WTC11 (cell line): ENCODE data around the gene C9orf72. TPM values are rescaled to one million over a fixed set of nuclear protein-coding genes. Genes with fewer than 3 reads are reported as not detected.

Source experiments
- ATAC-seq: fragments of 200-7000 bp; cut with Tn5 transposase; 2 replicates; pipeline ENCODE4 v1.10.0; 2021; ENCODE audit warnings: mild to moderate bottlenecking, moderate library complexity
- CTCF ChIA-PET: fragments of 300-600 bp; sonication (Branson Sonifier 250); formaldehyde crosslinking; loops from one replicate; lab custom pipeline; 2021; ENCODE audit warnings: antibody characterized with exemption; lab: Charles Lee
- POLR2A ChIA-PET: fragments of 350-600 bp; sonication (Branson Sonifier 250); formaldehyde crosslinking; loops from one replicate; lab custom pipeline; 2021; ENCODE audit warnings: antibody characterized with exemption; lab: Charles Lee
- DNase-seq: peaks from one replicate; pipeline ENCODE4 v3.0.0; 2021; ENCODE audit warnings: low spot score
- H3K27ac Mint-ChIP-seq: 2 replicates; pipeline ENCODE4 v1.8.0; 2021; ENCODE audit warnings: mixed read lengths
- H3K27me3 Mint-ChIP-seq: 2 replicates; pipeline ENCODE4 v1.8.0; 2021; ENCODE audit warnings: low read depth, mild to moderate bottlenecking, moderate library complexity, mixed read lengths
- H3K36me3 Mint-ChIP-seq: 2 replicates; pipeline ENCODE4 v1.8.0; 2021; ENCODE audit warnings: mixed read lengths
- H3K4me1 Mint-ChIP-seq: 2 replicates; pipeline ENCODE4 v1.8.0; 2022; ENCODE audit warnings: mixed read lengths
- H3K4me3 Mint-ChIP-seq: 2 replicates; pipeline ENCODE4 v1.8.0; 2021; ENCODE audit warnings: mild to moderate bottlenecking, moderate library complexity, mixed read lengths
- H3K9me3 Mint-ChIP-seq: 2 replicates; pipeline ENCODE4 v1.8.0; 2021; ENCODE audit warnings: mixed read lengths
- ATF1 ChIP-seq: sonication (generic); formaldehyde crosslinking; IDR thresholded peaks from 2 replicates; pipeline ENCODE4 v1.8.1; 2023; ENCODE audit warnings: mild to moderate bottlenecking, moderate library complexity, missing genetic modification reagents
- CBFB ChIP-seq: sonication (generic); formaldehyde crosslinking; IDR thresholded peaks from 2 replicates; pipeline ENCODE4 v1.8.1; 2022; ENCODE audit warnings: mild to moderate bottlenecking, low read depth, missing genetic modification reagents
- CREB1 ChIP-seq: sonication (generic); formaldehyde crosslinking; IDR thresholded peaks from 2 replicates; pipeline ENCODE4 v1.8.0; 2023; ENCODE audit warnings: mild to moderate bottlenecking, missing genetic modification reagents
- CREM ChIP-seq: sonication (generic); formaldehyde crosslinking; IDR thresholded peaks from 2 replicates; pipeline ENCODE4 v1.8.1; 2022; ENCODE audit warnings: mild to moderate bottlenecking, missing genetic modification reagents, moderate library complexity
- GABPB1 ChIP-seq: sonication (generic); formaldehyde crosslinking; IDR thresholded peaks from 2 replicates; pipeline ENCODE4 v1.8.1; 2023; ENCODE audit warnings: mild to moderate bottlenecking, missing genetic modification reagents
- GTF2I ChIP-seq: fragments of 250-450 bp; sonication (Bioruptor Pico); conservative IDR thresholded peaks from 2 replicates; pipeline ENCODE4 v1.4.0; 2021; ENCODE audit warnings: mild to moderate bottlenecking
- HMGA2 ChIP-seq: fragments of 250-450 bp; sonication (Bioruptor Pico); IDR thresholded peaks from 2 replicates; pipeline ENCODE4 v1.4.0; 2021; ENCODE audit warnings: mild to moderate bottlenecking, moderate library complexity
- IRF2 ChIP-seq: sonication (generic); formaldehyde crosslinking; IDR thresholded peaks from 2 replicates; pipeline ENCODE4 v1.8.0; 2022; ENCODE audit warnings: low read depth, missing genetic modification reagents, borderline replicate concordance
- MXD4 ChIP-seq: fragments of 250-450 bp; sonication (Bioruptor Pico); IDR thresholded peaks from 2 replicates; pipeline ENCODE4 v1.8.0; 2021; ENCODE audit warnings: mild to moderate bottlenecking, moderate library complexity, borderline replicate concordance
- TCF7 ChIP-seq: sonication (generic); formaldehyde crosslinking; IDR thresholded peaks from 2 replicates; pipeline ENCODE4 v1.8.0; 2022; ENCODE audit warnings: mild to moderate bottlenecking, low read depth, missing genetic modification reagents, moderate library complexity
- TP53 ChIP-seq: sonication (generic); formaldehyde crosslinking; IDR thresholded peaks from 2 replicates; pipeline ENCODE4 v1.8.1; 2023; ENCODE audit warnings: mild to moderate bottlenecking, missing genetic modification reagents
- ZBTB21 ChIP-seq: sonication (generic); formaldehyde crosslinking; IDR thresholded peaks from 2 replicates; pipeline ENCODE4 v1.8.1; 2023; ENCODE audit warnings: mild to moderate bottlenecking, missing genetic modification reagents, borderline replicate concordance
- ZNF396 ChIP-seq: fragments of 250-450 bp; sonication (Bioruptor Pico); IDR thresholded peaks from 2 replicates; pipeline ENCODE4 v1.8.0; 2021; ENCODE audit warnings: mild to moderate bottlenecking, moderate library complexity, borderline replicate concordance
- total RNA-seq: library from RNA; stranded (reverse); gene quantifications from 3 replicates; pipeline ENCODE4 v1.2.3, GENCODE V29; 2021
- TF ChIP-seq, protein P1 (sequence below): fragments of 250-450 bp; sonication (Bioruptor Pico); IDR thresholded peaks from 2 replicates; pipeline ENCODE4 v1.8.0; 2021; ENCODE audit warnings: mild to moderate bottlenecking
- TF ChIP-seq, protein P2 (sequence below): sonication (generic); formaldehyde crosslinking; IDR thresholded peaks from 2 replicates; pipeline ENCODE4 v1.8.1; 2023; ENCODE audit warnings: mild to moderate bottlenecking, missing genetic modification reagents
- TF ChIP-seq, protein P3 (sequence below): sonication (generic); formaldehyde crosslinking; IDR thresholded peaks from 2 replicates; pipeline ENCODE4 v1.8.1; 2023; ENCODE audit warnings: mild to moderate bottlenecking, missing genetic modification reagents
- TF ChIP-seq, protein P4 (sequence below): sonication (generic); formaldehyde crosslinking; IDR thresholded peaks from 2 replicates; pipeline ENCODE4 v1.8.1; 2023; ENCODE audit warnings: mild to moderate bottlenecking, missing genetic modification reagents, moderate library complexity
- TF ChIP-seq, protein P5 (sequence below): sonication (generic); formaldehyde crosslinking; IDR thresholded peaks from 2 replicates; pipeline ENCODE4 v1.8.1; 2022; ENCODE audit warnings: low read depth, missing genetic modification reagents, borderline replicate concordance
- TF ChIP-seq, protein P6 (sequence below): sonication (generic); formaldehyde crosslinking; IDR thresholded peaks from 2 replicates; pipeline ENCODE4 v1.8.0; 2022; ENCODE audit warnings: mild to moderate bottlenecking, missing genetic modification reagents
- TF ChIP-seq, protein P7 (sequence below): sonication (generic); formaldehyde crosslinking; IDR thresholded peaks from 2 replicates; pipeline ENCODE4 v1.8.1; 2023; ENCODE audit warnings: mild to moderate bottlenecking, moderate library complexity, missing genetic modification reagents

The C9orf72 gene
- total RNA-seq, 1 experiment from 2014 or later = 21.5 TPM

DNA sequence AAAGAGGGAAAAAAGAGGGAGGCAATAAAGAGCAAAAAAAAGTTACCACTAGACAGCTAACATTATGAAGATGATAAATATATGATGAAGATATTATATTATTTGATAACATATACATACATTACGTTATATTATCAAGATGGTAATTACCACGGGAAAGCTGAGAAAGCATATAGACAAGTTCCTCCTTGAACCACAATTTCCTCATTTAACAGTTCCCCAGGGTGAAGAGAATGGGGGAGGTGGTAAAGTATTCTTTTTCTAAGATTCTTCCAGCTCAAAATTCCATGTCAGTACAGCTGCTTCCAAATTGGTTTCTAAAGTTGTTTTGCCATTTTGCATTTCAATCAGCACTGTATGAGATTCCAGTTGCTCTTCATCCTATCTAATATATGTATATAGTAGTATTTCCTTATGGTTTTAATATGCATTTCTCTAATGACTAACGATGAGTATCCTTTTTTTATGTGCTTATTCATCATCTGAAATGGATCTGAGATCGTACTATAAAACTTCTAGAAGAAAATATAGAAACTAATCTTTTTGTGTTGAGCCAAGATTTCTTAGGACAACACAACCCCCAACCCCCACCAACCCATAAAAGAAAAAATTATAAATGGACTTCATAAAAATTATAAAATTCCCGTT lies 49.5 kb upstream of the C9orf72 start:
- Mint-ChIP-seq H3K4me1 (peaks cover 14% of the 10 kb centered on the region), H3K36me3 (no peaks in the 10 kb centered on the region), H3K9me3 (no peaks in the 10 kb centered on the region), H3K27ac (no peak overlapping the region), H3K4me3 (no peak overlapping the region), H3K27me3 (peaks cover 8% of the 10 kb centered on the region)
- DNase-seq (no peak), ATAC-seq (no peak)
- TF ChIP-seq ATF1 (CRISPR knock-in tag) (no peak), TP53 (CRISPR knock-in tag) (no peak), TCF7 (CRISPR knock-in tag) (no peak), HMGA2 (no peak), ZNF396 (CRISPR knock-in tag) (no peak), ZBTB21 (CRISPR knock-in tag) (no peak)
- TF ChIP-seq, protein P1, sequence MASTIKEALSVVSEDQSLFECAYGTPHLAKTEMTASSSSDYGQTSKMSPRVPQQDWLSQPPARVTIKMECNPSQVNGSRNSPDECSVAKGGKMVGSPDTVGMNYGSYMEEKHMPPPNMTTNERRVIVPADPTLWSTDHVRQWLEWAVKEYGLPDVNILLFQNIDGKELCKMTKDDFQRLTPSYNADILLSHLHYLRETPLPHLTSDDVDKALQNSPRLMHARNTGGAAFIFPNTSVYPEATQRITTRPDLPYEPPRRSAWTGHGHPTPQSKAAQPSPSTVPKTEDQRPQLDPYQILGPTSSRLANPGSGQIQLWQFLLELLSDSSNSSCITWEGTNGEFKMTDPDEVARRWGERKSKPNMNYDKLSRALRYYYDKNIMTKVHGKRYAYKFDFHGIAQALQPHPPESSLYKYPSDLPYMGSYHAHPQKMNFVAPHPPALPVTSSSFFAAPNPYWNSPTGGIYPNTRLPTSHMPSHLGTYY (CRISPR knock-in tag) = no peak
- TF ChIP-seq, protein P2, sequence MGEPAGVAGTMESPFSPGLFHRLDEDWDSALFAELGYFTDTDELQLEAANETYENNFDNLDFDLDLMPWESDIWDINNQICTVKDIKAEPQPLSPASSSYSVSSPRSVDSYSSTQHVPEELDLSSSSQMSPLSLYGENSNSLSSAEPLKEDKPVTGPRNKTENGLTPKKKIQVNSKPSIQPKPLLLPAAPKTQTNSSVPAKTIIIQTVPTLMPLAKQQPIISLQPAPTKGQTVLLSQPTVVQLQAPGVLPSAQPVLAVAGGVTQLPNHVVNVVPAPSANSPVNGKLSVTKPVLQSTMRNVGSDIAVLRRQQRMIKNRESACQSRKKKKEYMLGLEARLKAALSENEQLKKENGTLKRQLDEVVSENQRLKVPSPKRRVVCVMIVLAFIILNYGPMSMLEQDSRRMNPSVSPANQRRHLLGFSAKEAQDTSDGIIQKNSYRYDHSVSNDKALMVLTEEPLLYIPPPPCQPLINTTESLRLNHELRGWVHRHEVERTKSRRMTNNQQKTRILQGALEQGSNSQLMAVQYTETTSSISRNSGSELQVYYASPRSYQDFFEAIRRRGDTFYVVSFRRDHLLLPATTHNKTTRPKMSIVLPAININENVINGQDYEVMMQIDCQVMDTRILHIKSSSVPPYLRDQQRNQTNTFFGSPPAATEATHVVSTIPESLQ = no peak
- TF ChIP-seq, protein P3, sequence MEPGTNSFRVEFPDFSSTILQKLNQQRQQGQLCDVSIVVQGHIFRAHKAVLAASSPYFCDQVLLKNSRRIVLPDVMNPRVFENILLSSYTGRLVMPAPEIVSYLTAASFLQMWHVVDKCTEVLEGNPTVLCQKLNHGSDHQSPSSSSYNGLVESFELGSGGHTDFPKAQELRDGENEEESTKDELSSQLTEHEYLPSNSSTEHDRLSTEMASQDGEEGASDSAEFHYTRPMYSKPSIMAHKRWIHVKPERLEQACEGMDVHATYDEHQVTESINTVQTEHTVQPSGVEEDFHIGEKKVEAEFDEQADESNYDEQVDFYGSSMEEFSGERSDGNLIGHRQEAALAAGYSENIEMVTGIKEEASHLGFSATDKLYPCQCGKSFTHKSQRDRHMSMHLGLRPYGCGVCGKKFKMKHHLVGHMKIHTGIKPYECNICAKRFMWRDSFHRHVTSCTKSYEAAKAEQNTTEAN (CRISPR knock-in tag) = no peak
- POLR2A ChIA-PET = interaction anchor here (1.0 kb wide), 1 partner anchor 25 kb away, joined by 3 read pairs; no protein-coding TSS in a partner anchor
- CTCF ChIA-PET = no interaction called here

DNA sequence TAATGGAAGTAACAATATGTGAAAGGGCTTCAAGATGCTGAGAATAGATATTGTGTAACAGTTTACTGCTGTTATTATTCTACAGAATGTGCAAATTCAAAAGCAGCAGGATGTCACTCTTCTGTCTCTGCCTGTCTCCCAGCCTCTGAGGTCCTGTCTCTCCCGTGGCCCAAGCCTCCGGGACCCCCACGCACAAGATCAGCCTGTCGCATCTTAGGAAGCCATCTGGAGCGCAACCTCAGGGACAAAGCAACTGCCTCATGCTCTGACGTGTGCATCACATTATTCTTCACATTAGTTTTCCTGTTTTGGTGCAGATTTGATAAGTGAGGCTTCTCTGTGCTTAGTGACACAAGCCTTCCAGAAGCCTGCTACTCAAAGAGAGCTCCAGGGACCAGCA lies 46.5 kb upstream of the C9orf72 start:
- ATAC-seq = no peak
- CTCF ChIA-PET = no interaction called here
- TF ChIP-seq, protein P4, sequence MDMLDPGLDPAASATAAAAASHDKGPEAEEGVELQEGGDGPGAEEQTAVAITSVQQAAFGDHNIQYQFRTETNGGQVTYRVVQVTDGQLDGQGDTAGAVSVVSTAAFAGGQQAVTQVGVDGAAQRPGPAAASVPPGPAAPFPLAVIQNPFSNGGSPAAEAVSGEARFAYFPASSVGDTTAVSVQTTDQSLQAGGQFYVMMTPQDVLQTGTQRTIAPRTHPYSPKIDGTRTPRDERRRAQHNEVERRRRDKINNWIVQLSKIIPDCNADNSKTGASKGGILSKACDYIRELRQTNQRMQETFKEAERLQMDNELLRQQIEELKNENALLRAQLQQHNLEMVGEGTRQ (CRISPR knock-in tag) = no peak
- TF ChIP-seq CBFB (CRISPR knock-in tag) (no peak), GABPB1 (CRISPR knock-in tag) (no peak), MXD4 (CRISPR knock-in tag) (no peak), HMGA2 (no peak), IRF2 (no peak), CREM (CRISPR knock-in tag) (no peak), ZNF396 (CRISPR knock-in tag) (no peak), GTF2I (CRISPR knock-in tag) (no peak), CREB1 (CRISPR knock-in tag) (no peak)
- TF ChIP-seq, protein P5, sequence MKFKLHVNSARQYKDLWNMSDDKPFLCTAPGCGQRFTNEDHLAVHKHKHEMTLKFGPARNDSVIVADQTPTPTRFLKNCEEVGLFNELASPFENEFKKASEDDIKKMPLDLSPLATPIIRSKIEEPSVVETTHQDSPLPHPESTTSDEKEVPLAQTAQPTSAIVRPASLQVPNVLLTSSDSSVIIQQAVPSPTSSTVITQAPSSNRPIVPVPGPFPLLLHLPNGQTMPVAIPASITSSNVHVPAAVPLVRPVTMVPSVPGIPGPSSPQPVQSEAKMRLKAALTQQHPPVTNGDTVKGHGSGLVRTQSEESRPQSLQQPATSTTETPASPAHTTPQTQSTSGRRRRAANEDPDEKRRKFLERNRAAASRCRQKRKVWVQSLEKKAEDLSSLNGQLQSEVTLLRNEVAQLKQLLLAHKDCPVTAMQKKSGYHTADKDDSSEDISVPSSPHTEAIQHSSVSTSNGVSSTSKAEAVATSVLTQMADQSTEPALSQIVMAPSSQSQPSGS = no peak
- TF ChIP-seq, protein P6, sequence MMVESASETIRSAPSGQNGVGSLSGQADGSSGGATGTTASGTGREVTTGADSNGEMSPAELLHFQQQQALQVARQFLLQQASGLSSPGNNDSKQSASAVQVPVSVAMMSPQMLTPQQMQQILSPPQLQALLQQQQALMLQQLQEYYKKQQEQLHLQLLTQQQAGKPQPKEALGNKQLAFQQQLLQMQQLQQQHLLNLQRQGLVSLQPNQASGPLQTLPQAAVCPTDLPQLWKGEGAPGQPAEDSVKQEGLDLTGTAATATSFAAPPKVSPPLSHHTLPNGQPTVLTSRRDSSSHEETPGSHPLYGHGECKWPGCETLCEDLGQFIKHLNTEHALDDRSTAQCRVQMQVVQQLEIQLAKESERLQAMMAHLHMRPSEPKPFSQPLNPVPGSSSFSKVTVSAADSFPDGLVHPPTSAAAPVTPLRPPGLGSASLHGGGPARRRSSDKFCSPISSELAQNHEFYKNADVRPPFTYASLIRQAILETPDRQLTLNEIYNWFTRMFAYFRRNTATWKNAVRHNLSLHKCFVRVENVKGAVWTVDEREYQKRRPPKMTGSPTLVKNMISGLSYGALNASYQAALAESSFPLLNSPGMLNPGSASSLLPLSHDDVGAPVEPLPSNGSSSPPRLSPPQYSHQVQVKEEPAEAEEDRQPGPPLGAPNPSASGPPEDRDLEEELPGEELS (CRISPR knock-in tag) = no peak
- TF ChIP-seq, protein P7, sequence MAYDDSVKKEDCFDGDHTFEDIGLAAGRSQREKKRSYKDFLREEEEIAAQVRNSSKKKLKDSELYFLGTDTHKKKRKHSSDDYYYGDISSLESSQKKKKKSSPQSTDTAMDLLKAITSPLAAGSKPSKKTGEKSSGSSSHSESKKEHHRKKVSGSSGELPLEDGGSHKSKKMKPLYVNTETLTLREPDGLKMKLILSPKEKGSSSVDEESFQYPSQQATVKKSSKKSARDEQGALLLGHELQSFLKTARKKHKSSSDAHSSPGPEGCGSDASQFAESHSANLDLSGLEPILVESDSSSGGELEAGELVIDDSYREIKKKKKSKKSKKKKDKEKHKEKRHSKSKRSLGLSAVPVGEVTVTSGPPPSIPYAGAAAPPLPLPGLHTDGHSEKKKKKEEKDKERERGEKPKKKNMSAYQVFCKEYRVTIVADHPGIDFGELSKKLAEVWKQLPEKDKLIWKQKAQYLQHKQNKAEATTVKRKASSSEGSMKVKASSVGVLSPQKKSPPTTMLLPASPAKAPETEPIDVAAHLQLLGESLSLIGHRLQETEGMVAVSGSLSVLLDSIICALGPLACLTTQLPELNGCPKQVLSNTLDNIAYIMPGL = no peak
- TF ChIP-seq, protein P3 (CRISPR knock-in tag) = no peak

More for the DNA sequence above, 46.5 kb upstream of the C9orf72 start:
- POLR2A ChIA-PET = no interaction called here
- Mint-ChIP-seq H3K27ac (no peak overlapping the region), H3K9me3 (no peaks in the 10 kb centered on the region), H3K27me3 (no peaks in the 10 kb centered on the region; the same call in 1 of the 2 replicates), H3K36me3 (no peaks in the 10 kb centered on the region), H3K4me3 (no peak overlapping the region), H3K4me1 (0 out of 2 replicates have a peak, but pooled peaks cover 2% of the 10 kb centered on the region)
- no peak for DNase-seq
